ENCODE data around the gene GUCY1A2.

- no peak for TF ChIP-seq CTCF (IDR thresholded peaks at IDR 0.05)
- TF ChIP-seq POLR2A (IDR thresholded peaks at IDR 0.05): no peak
Measured at GRCh38 chr11:106959386-106959785, 58.9 kb downstream of the GUCY1A2 start.
